K562 (cell line): ENCODE measurements around the gene TCF19. TPM values are rescaled to one million over a fixed set of nuclear protein-coding genes. Genes with fewer than 3 reads are reported as not detected.
A peak's percentile ranks its signal among the peaks of the same experiment; 100 is the strongest.

Experiments used
- ATAC-seq: fragments of 200-7000 bp; cut with Tn5 transposase; 3 replicates; pipeline ENCODE4 v1.9.1; 2020; ENCODE audit warnings: moderate library complexity
- BruUV-seq: library from RNA; stranded (reverse); fragments of 400-500 nt; replicated peaks from 2 replicates; lab custom pipeline; 2021; lab: Mats Ljungman, UMichigan
- CTCF ChIA-PET: fragments of 300-600 bp; formaldehyde crosslinking; extraction: SDS; loops from one replicate; lab custom pipeline; 2021; ENCODE audit warnings: low intra/inter-chr PET ratio; lab: Yijun Ruan, JAX
- POLR2A ChIA-PET: fragments of 300-600, 350-650 bp; sonication (Branson Sonifier 250); formaldehyde crosslinking; extraction: SDS; loops from one replicate; lab custom pipeline; 2021; ENCODE audit warnings: antibody characterized with exemption, inconsistent platforms; lab: Yijun Ruan, JAX
- DNase-seq, 4 experiments: peaks; one replicate each; pipeline versions ENCODE4 v3.0.0 to v3.0.0-alpha.2; 2011 to 2018; ENCODE audit warnings: low spot score in 3 of 4, mixed read lengths in 3 of 4; ENCODE audit errors: extremely low read depth in 1 of 4
- FAIRE-seq: peaks from 2 replicates; lab custom pipeline; 2011; peaks lifted over from hg19 to GRCh38; lab: Jason Lieb, UNC
- H2AFZ ChIP-seq: 2 replicates; pipeline ENCODE4 v1.6.0; 2011; ENCODE audit warnings: low read depth, low read length, control low read depth, inconsistent platforms
- H3K27ac ChIP-seq: fragments of 200-600 bp; 3 replicates; pipeline ENCODE4 v1.8.0; 2011; ENCODE audit warnings: low read depth, mild to moderate bottlenecking, control low read depth, inconsistent platforms, low read length, moderate library complexity, mixed read lengths; ENCODE audit errors: extremely low read depth
- H3K27me3 ChIP-seq, 2 experiments: fragments of 300-600 bp in 1 of 2; 2 replicates in 1 of 2; 3 replicates in 1 of 2; pipeline versions ENCODE4 v1.6.0 to v1.8.0; 2011; ENCODE audit warnings: inconsistent platforms in 2 of 2, low read length in 2 of 2, mild to moderate bottlenecking in 1 of 2, mixed read lengths in 1 of 2, moderate library complexity in 1 of 2; ENCODE audit not compliant: control insufficient read depth in 2 of 2, insufficient read depth in 2 of 2
- H3K36me3 ChIP-seq: fragments of 300-600 bp; 3 replicates; pipeline ENCODE4 v1.8.0; 2011; ENCODE audit warnings: mild to moderate bottlenecking, low read length, inconsistent platforms; ENCODE audit not compliant: control insufficient read depth, insufficient read depth
- H3K4me1 ChIP-seq, 2 experiments: fragments of 200-600 bp in 1 of 2; replicated peaks in 1 of 2; 2 replicates in 1 of 2; 3 replicates in 1 of 2; pipeline versions ENCODE4 v1.5.1 to v1.8.0; 2011; ENCODE audit warnings: inconsistent platforms in 2 of 2, low read length in 2 of 2, mild to moderate bottlenecking in 1 of 2, mixed read lengths in 1 of 2, moderate library complexity in 1 of 2; ENCODE audit not compliant: control insufficient read depth in 2 of 2, insufficient read depth in 2 of 2
- H3K4me2 ChIP-seq: 2 replicates; pipeline ENCODE4 v1.6.1; 2011; ENCODE audit warnings: low read length, control low read depth, inconsistent platforms, mixed read lengths; ENCODE audit not compliant: insufficient read depth
- H3K4me3 ChIP-seq: fragments of 200-600 bp; sonication (generic), shearing (Covaris generic); 2 replicates; pipeline ENCODE4 v1.5.1; 2016; ENCODE audit warnings: control low read depth, inconsistent platforms
- H3K79me2 ChIP-seq: fragments of 200-600 bp; 3 replicates; pipeline ENCODE4 v1.8.0; 2011; ENCODE audit warnings: low read length, inconsistent platforms; ENCODE audit not compliant: control insufficient read depth, insufficient read depth
- H3K9ac ChIP-seq, 2 experiments: 2 replicates each; pipeline versions ENCODE4 v1.6.0 to v1.6.1; 2011; ENCODE audit warnings: low read depth in 2 of 2, low read length in 2 of 2, control low read depth in 1 of 2, inconsistent platforms in 1 of 2, mild to moderate bottlenecking in 1 of 2, mixed read lengths in 1 of 2; ENCODE audit not compliant: insufficient read depth in 1 of 2
- H3K9me1 ChIP-seq: one replicate; pipeline ENCODE4 v1.6.0; 2011; ENCODE audit warnings: inconsistent platforms, mild to moderate bottlenecking, low read length, moderate library complexity; ENCODE audit not compliant: control insufficient read depth, insufficient read depth
- H3K9me3 ChIP-seq: replicated peaks from 2 replicates; pipeline ENCODE4 v1.5.1; 2011; ENCODE audit warnings: low read depth, low read length, inconsistent platforms; ENCODE audit not compliant: control insufficient read depth, insufficient read depth
- H4K20me1 ChIP-seq: replicated peaks from 2 replicates; pipeline ENCODE4 v1.6.1; 2011; ENCODE audit warnings: low read length, inconsistent platforms, mixed read lengths; ENCODE audit not compliant: control insufficient read depth, insufficient read depth
- CCAR2 ChIP-seq: fragments of 200-400 bp; formaldehyde crosslinking; IDR thresholded peaks from 2 replicates; pipeline ENCODE4 v1.6.1; 2017; ENCODE audit warnings: mild to moderate bottlenecking, low read depth, low read length
- CHD2 ChIP-seq: IDR thresholded peaks from 2 replicates; pipeline ENCODE4 v1.6.1; 2011; ENCODE audit warnings: low read depth, low read length
- RBM17 ChIP-seq: fragments of 200-400 bp; formaldehyde crosslinking; IDR thresholded peaks from 2 replicates; pipeline ENCODE4 v1.6.1; 2017; ENCODE audit warnings: low read depth, mild to moderate bottlenecking, low read length, borderline replicate concordance
- SIN3B ChIP-seq: fragments of 450-650 bp; IDR thresholded peaks from 2 replicates; pipeline ENCODE4 v1.6.1; 2017; ENCODE audit warnings: low read depth, mild to moderate bottlenecking, moderate library complexity
- ZKSCAN8 ChIP-seq: fragments of 200-800 bp; sonication (Bioruptor generic); IDR thresholded peaks from 2 replicates; pipeline ENCODE4 v1.6.1; 2016; ENCODE audit warnings: missing genetic modification characterization, missing compliant biosample characterization
- WGBS: fragments of 100-300 bp; shearing (Covaris generic); methylation state at CpG from one replicate; pipeline ENCODE4 v1.1.6; 2016; ENCODE audit warnings: low coverage, mixed read lengths; ENCODE audit not compliant: insufficient coverage; ENCODE audit errors: missing lambda C conversion rate; 5-methylcytosine and 5-hydroxymethylcytosine counted together
- in situ Hi-C: fragments of 300-500 bp; cut with MboI; formaldehyde crosslinking; loops from 4 replicates; pipeline ENCODE4 v1.15.0; 2018; ENCODE audit warnings: inconsistent platforms, mixed read lengths
- intact Hi-C: fragments of 100-400 bp; cut with micrococcal nuclease; formaldehyde crosslinking; loops from 2 replicates; pipeline ENCODE4 v1.14.2; 2022
- polyA plus RNA-seq, 8 experiments: library from polyadenylated mRNA; depleted of rRNA in 4 of 8; stranded (reverse) in 5 of 8; unstranded in 3 of 8; fragments of >200 nt; fragmentation: Nextera tagmentation in 2 of 8; fragmentation: Illumina TruSeq in 1 of 8; extraction: Ambion mirVana in 2 of 8; extraction: Trizol in 1 of 8; gene quantifications; 2 replicates each; pipeline versions ENCODE4 v1.2.1 to v1.2.3, GENCODE V29; 2011 to 2014; ENCODE audit warnings: inconsistent platforms in 1 of 8, missing spikeins in 1 of 8
- total RNA-seq, 7 experiments: library from RNA; depleted of rRNA in 6 of 7; stranded (reverse); fragments of >200 nt in 6 of 7; fragmentation: Illumina TruSeq in 2 of 7; extraction: Trizol in 2 of 7; gene quantifications; 2 replicates each; pipeline versions ENCODE4 v1.2.1 to v1.2.3, GENCODE V29; 2011 to 2021; ENCODE audit warnings: low replicate concordance in 1 of 7
- TF ChIP-seq, protein P1 (sequence below), 2 experiments: fragments of 450-650 bp; IDR thresholded peaks; 2 replicates each; pipeline ENCODE4 v1.6.1; 2016; ENCODE audit warnings: mild to moderate bottlenecking in 2 of 2, borderline replicate concordance in 1 of 2, low read depth in 1 of 2, moderate library complexity in 1 of 2

TCF19 gene
- total and polyA plus RNA-seq, 9 of the 15 experiments (the other 6 are each of a cell fraction or from before 2014, with no cell fraction given), result 4.2 to 42.5 (median 25.7) TPM

DNA sequence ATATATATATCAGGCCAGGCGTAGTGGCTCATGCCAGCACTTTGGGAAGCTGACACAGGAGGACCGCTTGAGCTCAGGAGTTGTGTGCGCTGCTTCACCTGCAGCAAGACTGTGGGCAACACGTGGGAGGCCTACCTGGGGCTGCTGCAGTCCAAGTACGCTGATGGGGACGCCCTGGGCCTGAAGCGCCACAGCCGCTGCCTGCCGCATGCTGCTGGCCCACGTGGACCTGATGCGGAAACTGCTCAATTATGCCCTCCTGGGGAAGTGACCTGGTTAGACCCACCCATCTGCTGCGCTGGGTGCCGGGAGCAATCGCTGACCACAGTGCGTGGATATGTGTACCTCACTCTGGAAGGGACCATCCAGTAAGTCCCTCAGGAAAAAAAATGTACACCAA is 17.7 kb upstream of the TCF19 start:
- Histone ChIP-seq H4K20me1 (no peaks in the 10 kb centered on the region; the same call in 1 of the 2 replicates), H3K36me3 (peaks cover 32% of the 10 kb centered on the region; the same call in 2 of the 3 replicates), H3K9me1 (no peaks in the 10 kb centered on the region), H3K27ac (no peak overlapping the region), H3K4me1 (peaks cover 3 to 13% of the 10 kb centered on the region in 2 experiments; a peak in 4 of 5 replicates), H3K79me2 (no peaks in the 10 kb centered on the region), H3K9ac (0 out of 4 replicates have a peak overlapping the region, but pooled peaks of 1 of the 2 experiments have one; percentile 26), H3K4me2 (no peak overlapping the region), H3K4me3 (no peak overlapping the region)
- CTCF ChIA-PET, result no interaction called here
- ATAC-seq (no peak), DNase-seq (no peak)
- BruUV-seq, result no TSS peak
- WGBS, result 60% methylated on average over 15 of the region's 15 CpGs
- in situ Hi-C loops, result no loop called here
- no peak for TF ChIP-seq ZKSCAN8
- TF ChIP-seq CCAR2, result no peak
- TF ChIP-seq CHD2, result no peak
- no peak for TF ChIP-seq RBM17
- TF ChIP-seq SIN3B, result no peak
- TF ChIP-seq, all 486 proteins: peak for 0
- no peak for FAIRE-seq
- POLR2A ChIA-PET, result interaction anchor here (0.6 to 1.6 kb wide), 2 partner anchors 10 to 41 kb away, joined by 3 to 4 read pairs; no protein-coding TSS in a partner anchor
- intact Hi-C loops, result no loop called here
- Histone ChIP-seq H3K9me3 (no peaks in the 10 kb centered on the region), H3K27me3 (peaks cover 3 to 5% of the 10 kb centered on the region in 2 experiments; a peak in 3 of 5 replicates), H2AFZ (no peak overlapping the region)

DNA sequence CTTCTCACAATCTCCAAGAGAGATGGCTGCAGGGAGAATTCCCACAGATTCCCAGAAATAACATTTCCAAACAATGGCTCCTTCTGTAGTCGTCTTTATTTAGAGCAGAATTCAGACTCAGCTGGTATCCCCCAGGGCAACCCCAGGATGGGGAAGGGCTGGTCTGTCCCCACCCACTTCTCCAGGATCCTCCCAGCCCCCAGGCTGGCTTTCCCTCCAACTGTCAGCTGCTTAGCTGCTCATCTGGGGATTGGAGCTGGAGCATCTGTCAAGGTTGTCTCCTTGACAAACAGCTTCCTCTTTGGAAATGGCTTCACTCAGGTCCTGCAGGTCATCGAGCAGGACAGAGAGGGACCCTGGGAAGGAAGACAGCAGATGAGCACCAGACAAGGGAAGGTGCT is 16.0 kb upstream of the TCF19 start:
- DNase-seq (no peak), ATAC-seq (no peak), FAIRE-seq (no peak)
- Histone ChIP-seq H3K4me3 (no peak overlapping the region), H4K20me1 (no peaks in the 10 kb centered on the region; the same call in 1 of the 2 replicates), H3K27ac (no peak overlapping the region), H3K4me1 (peaks cover 3 to 13% of the 10 kb centered on the region in 2 experiments; a peak in 4 of 5 replicates), H3K9ac (no peak overlapping the region), H3K36me3 (peaks cover 40% of the 10 kb centered on the region; the same call in 2 of the 3 replicates), H3K4me2 (no peak overlapping the region), H3K27me3 (no peaks in the 10 kb centered on the region; a peak in 1 of 5 replicates), H3K9me1 (no peaks in the 10 kb centered on the region), H3K79me2 (no peaks in the 10 kb centered on the region), H3K9me3 (no peaks in the 10 kb centered on the region), H2AFZ (no peak overlapping the region)
- intact Hi-C loops (no loop called here), in situ Hi-C loops (no loop called here)
- ChIA-PET CTCF (interaction anchor here (1.5 kb wide), 1 partner anchor 49 kb away, joined by 4 read pairs; no protein-coding TSS in a partner anchor), POLR2A (interaction anchor here (0.6 to 1.0 kb wide), 3 partner anchors 8 to 538 kb away, joined by 3 to 5 read pairs (median 4); no protein-coding TSS in a partner anchor)
- 56% methylated on average over 2 of the region's 2 CpGs for WGBS
- BruUV-seq, result no TSS peak
- TF ChIP-seq, protein P1, sequence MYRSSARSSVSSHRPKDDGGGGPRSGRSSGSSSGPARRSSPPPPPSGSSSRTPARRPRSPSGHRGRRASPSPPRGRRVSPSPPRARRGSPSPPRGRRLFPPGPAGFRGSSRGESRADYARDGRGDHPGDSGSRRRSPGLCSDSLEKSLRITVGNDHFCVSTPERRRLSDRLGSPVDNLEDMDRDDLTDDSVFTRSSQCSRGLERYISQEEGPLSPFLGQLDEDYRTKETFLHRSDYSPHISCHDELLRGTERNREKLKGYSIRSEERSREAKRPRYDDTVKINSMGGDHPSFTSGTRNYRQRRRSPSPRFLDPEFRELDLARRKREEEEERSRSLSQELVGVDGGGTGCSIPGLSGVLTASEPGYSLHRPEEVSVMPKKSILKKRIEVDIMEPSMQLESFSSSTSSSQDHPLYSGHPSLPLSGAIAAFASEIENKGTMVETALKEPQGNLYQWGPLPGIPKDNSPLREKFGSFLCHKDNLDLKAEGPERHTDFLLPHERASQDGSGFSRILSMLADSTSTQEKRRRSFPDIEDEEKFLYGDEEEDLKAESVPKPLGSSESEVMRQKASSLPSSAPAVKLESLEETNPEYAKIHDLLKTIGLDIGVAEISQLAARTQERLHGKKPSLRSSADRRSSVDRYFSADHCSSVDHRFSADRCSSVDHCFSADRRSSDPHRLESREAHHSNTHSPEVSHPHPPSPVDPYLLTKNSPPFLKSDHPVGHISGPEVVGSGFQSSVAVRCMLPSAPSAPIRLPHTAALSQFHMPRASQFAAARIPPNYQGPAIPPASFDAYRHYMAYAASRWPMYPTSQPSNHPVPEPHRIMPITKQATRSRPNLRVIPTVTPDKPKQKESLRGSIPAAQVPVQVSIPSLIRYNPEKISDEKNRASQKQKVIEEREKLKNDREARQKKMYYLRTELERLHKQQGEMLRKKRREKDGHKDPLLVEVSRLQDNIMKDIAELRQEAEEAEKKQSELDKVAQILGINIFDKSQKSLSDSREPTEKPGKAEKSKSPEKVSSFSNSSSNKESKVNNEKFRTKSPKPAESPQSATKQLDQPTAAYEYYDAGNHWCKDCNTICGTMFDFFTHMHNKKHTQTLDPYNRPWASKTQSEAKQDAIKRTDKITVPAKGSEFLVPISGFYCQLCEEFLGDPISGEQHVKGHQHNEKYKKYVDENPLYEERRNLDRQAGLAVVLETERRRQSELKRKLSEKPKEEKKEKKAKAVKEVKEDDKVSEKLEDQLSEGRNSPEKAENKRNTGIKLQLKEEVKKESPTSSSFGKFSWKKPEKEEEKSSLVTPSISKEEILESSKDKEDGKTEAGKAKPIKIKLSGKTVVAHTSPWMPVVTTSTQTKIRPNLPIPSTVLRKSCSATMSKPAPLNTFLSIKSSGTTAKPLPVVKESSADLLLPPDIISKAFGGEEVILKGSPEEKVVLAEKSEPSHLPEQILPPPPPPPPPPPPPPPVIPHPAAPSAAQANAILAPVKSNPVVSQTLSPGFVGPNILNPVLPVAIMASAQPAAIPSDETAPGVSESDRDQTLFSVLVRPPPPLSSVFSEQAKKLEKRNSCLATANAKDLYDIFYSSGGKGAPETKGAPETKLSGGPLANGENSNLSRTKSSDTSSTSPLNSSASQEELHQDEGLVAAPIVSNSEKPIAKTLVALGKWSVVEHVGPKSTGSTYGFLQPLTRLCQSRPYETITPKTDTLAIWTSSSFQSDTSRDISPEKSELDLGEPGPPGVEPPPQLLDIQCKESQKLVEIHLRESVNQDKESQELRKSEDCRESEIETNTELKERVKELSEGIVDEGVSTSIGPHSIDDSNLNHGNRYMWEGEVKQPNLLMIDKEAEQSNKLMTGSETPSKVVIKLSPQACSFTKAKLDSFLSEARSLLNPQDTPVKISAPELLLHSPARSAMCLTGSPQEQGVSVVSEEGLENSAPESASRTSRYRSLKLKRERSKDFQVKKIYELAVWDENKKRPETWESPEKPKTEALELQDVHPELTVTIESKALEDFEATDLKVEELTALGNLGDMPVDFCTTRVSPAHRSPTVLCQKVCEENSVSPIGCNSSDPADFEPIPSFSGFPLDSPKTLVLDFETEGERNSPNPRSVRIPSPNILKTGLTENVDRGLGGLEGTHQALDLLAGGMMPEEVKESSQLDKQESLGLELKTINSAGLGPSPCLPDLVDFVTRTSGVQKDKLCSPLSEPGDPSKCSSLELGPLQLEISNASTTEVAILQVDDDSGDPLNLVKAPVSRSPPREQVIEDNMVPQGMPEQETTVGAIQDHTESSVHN (IDR thresholded peaks at IDR 0.05; ENCODE audit: borderline replicate concordance in 1 of 2, low read depth in 1 of 2), result no peak
